ENCODE data around the gene AKAP8L.

- TF ChIP-seq CTCF (IDR thresholded peaks at IDR 0.05 in 8 of 11, conservative IDR thresholded peaks at IDR 0.05 in 3 of 11) (no peak), POLR2A (IDR thresholded peaks at IDR 0.05) (no peak), POLR2AphosphoS5 (IDR thresholded peaks at IDR 0.05) (no peak)
Measured at GRCh38 chr19:15443325-15443724, 24.5 kb upstream of the AKAP8L start.

Data from spleen (tissue), 7 donors.